Breast epithelium (tissue), 3 donors: ENCODE results near the gene ABHD16A.

ENCODE experiments used
- POLR2A ChIP-seq: fragments of 450-650 bp; IDR thresholded peaks from one replicate; pipeline ENCODE4 v1.6.1; 2016; ENCODE audit warnings: antibody characterized with exemption, mild to moderate bottlenecking, moderate library complexity
- POLR2AphosphoS5 ChIP-seq, 3 donors: sonication (generic); formaldehyde crosslinking; IDR thresholded peaks; one replicate each; pipeline ENCODE4 v1.6.1; 2017; ENCODE audit warnings: antibody characterized with exemption in 3 of 3
- TF ChIP-seq, protein P1 (sequence below), 3 donors: fragments of 450-650 bp; IDR thresholded peaks; one replicate each; pipeline ENCODE4 v1.5.1; 2016 to 2017; ENCODE audit warnings: antibody characterized with exemption in 3 of 3, mild to moderate bottlenecking in 3 of 3, moderate library complexity in 3 of 3

- TF ChIP-seq, protein P1, sequence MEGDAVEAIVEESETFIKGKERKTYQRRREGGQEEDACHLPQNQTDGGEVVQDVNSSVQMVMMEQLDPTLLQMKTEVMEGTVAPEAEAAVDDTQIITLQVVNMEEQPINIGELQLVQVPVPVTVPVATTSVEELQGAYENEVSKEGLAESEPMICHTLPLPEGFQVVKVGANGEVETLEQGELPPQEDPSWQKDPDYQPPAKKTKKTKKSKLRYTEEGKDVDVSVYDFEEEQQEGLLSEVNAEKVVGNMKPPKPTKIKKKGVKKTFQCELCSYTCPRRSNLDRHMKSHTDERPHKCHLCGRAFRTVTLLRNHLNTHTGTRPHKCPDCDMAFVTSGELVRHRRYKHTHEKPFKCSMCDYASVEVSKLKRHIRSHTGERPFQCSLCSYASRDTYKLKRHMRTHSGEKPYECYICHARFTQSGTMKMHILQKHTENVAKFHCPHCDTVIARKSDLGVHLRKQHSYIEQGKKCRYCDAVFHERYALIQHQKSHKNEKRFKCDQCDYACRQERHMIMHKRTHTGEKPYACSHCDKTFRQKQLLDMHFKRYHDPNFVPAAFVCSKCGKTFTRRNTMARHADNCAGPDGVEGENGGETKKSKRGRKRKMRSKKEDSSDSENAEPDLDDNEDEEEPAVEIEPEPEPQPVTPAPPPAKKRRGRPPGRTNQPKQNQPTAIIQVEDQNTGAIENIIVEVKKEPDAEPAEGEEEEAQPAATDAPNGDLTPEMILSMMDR (IDR thresholded peaks at IDR 0.05): no peak
- no peak for TF ChIP-seq POLR2A
- no peak for TF ChIP-seq POLR2AphosphoS5 (IDR thresholded peaks at IDR 0.05)
These were observed 18.4 kb upstream of the ABHD16A start, which contains the start of gene LY6G6C for GRCh38 chr6:31721351-31722020.
